ENCODE measurements around the gene SURF4.
"Not testable (repeated sequence)": the region's sequence is repeated elsewhere in the genome, so short reads cannot be mapped to it uniquely, and the experiment has no call there.

Gene SURF4

GRCh38 chr9:133397370-133397769 is 21.5 kb upstream of the SURF4 start:
- no peak for DNase-seq

DNA sequence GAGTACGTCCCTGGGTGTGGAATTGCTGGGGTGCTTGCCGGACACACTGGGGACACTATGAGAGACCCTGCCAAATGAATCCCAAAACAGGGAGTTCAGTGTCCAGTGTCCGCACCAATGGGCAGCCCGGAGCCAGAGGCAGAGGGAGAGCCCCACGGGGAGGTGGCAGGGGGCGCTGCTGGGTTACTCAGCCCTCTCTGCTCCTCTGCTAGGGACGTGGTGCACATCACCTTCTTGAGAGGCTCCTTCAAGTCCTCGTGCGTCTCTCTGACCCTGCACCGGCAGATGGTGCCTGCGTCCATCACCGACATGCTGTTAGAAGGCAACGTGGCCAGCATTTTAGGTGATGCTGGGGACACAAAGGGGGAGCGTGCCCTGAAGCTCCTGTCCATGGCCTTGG is 21.1 kb upstream of the SURF4 start:
- peak; percentile 6 for DNase-seq

GRCh38 chr9:133394687-133395271 is 18.9 kb upstream of the SURF4 start:
- DNase-seq: no peak

DNA sequence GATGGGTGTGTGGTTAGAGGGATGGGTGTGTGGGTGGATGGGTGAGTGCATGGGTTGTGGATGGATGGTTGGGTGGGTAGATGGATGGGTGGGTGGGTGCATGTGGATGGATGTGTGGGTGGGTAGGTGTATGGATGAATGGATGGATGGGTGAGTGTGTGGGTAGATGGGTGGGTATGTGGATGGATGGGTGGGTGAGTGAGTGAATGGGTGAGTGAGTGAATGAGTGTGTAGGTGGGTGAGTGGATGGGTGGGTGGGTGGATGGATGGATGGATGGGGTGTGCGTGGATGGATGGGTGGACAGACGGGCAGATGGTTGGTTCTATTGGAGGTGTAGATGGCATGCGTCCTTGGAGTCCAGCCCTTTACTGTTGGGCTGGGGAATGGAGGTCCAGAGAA is 17.5 kb upstream of the SURF4 start:
- no peak for DNase-seq

- DNase-seq: not testable (repeated sequence)
These were observed 16.4 kb upstream of the SURF4 start for GRCh38 chr9:133392308-133392707.

DNA sequence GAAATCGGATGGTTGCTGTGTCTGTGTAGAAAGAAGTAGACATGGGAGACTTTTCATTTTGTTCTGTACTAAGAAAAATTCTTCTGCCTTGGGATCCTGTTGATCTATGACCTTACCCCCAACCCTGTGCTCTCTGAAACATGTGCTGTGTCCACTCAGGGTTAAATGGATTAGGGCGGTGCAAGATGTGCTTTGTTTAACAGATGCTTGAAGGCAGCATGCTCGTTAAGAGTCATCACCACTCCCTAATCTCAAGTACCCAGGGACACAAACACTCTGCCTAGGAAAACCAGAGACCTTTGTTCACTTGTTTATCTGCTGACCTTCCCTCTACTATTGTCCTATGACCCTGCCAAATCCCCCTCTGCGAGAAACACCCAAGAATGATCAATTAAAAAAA is 15.6 kb upstream of the SURF4 start:
- not testable (repeated sequence) for DNase-seq

GRCh38 chr9:133390713-133391112 is 14.9 kb upstream of the SURF4 start:
- DNase-seq: no peak

DNA sequence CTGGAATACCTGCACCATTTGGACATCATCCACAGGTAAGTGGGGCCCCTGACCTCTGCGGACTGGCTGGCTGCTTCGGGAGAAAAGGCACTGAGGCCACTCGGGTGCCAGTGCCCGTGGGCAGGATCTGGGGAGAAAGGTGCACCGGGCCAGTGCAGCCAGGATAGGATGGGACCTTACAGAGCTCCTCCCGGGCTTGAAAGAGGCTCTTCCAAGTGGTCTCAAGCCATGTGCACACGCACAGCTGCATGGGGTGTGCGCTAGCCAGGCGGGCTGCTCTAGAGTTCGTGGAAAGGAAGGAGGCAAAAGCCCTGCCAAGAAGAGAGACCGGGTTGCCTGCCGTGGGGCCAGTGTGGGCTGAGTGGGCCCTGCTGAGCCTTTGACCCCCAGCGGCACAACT is 13.7 kb upstream of the SURF4 start:
- no peak for DNase-seq

DNA sequence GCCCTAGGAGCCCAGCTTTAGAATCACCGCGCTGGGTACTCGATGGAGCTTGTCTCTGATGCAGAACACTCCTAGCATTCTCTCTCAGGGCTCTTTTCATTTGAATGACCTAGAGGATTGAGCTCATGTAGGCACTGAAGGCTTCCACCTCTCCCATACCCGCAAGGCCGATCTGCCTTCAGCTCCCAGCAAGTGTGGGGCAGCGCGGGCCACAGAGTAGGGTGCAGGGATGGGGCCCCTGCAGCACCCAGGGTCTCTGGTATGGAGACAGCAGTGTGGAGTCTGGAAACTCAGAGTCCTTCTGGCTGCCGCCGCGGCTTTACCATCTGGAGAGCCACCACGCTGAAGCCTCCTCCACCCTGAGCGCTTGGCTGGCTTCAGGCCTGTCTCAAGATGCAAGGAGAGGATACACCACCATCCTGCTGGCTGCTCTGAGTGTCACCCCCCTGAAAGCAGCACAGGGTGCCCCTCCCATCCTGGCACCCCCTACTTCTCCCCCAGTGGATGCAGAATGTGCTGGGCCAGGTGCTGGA is 13.2 kb upstream of the SURF4 start:
- no peak for DNase-seq

DNA sequence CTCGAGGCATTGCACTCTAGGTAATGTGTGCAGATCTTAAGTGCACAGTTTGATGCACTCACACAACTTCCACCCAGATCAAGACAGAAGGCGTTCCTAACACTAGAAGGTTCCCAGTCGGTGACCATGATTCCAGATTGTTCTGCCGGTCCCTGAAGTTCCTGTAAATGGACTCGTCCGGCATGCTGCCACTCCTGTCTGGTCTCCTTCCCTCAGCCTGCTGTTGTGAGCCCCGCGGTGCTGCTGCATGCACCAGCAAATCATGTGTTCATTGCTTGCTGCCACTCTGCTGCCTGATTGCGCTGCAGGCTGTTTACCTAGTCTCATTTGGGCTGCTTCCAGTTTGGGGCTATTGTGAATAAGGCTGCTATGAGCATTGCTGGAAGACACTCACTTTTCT is 11.8 kb upstream of the SURF4 start:
- no peak for DNase-seq

DNA sequence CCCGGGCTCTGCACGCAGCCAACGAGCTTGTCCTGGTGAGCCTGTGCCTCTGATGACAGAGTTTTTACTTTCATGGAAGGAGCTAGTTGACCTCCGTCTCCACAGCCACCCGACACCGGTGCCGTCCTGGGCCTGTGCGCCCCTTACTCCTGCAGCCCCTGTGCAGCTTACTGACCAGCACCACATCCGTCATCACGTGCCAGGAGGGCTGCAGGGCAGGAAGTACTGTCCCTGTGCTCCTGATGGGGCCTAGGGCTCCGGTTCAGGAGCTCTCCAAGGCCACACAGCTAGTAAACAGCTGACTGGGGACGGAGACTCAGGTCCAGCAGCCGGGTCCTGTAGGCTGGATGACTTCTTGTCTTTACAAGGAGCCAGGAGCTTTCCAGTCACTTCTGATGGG is 10.5 kb upstream of the SURF4 start:
- no peak for DNase-seq

DNA sequence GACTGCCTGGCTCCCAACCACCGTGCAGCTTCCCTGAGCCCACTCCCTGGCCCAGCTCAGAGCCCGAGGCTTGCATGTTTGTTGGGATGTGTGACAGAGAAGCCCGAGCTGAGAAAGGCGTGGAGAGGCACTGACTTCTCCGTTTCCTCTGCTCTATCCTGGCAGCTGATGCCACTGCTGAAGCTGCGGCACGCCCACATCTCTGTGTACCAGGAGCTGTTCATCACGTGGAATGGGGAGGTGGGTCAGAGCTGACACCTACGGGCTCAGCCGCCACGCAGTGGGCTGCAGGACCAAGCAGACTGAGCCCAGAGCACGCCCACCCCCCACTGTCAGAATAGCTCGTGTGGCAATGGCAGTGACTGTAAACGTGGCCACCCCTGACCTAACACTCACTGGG is 9.6 kb upstream of the SURF4 start:
- DNase-seq: no peak

GRCh38 chr9:133384736-133385321 is 9.0 kb upstream of the SURF4 start:
- DNase-seq: no peak

DNA sequence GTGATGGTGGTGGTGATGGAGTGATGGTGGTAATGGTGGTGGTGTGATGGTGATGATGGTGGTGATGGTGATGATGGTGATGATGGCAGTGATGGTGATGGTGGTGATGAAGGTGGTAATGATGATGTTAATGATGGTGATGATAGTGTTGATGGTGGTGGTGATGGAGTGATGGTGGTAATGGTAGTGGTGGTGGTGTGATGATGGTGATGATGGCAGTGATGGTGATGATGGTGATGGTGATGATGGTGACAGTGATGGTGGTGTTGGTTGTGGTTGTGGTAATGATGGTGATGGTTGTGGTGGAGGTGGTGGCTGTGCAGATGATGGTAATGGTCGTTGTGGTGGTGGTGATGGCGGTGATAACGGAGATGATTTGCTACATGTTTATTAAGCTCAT is 7.6 kb upstream of the SURF4 start:
- no peak for DNase-seq

GRCh38 chr9:133382507-133383141 is 6.8 kb upstream of the SURF4 start:
- no peak for DNase-seq

DNA sequence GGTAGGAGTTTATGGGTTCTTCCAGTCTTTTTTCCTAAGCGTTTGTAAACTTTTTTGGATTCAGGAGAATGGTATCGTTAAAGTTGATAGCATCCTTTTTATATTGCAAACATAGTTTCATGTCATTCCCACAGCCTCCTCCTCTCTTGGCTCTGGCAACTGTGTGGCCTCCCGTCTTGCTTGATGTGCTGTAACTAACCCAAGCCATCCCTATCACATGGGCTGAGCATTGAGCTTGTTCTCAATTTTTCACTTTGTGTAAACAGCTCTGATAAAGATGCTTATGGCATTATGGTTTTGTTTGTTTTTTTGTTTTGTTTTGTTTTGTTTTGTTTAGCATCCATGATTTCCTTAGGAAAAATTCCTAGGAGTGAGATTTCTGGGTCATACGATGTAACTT is 4.9 kb upstream of the SURF4 start:
- no peak for DNase-seq

- DNase-seq: no peak
These were observed 3.6 kb upstream of the SURF4 start for GRCh38 chr9:133379153-133380086.

- DNase-seq: no peak
These were observed 2.6 kb upstream of the SURF4 start for GRCh38 chr9:133378408-133378962.

- peak; percentile 23 for DNase-seq
These were observed 1.9 kb upstream of the SURF4 start for GRCh38 chr9:133377721-133378216.

DNA sequence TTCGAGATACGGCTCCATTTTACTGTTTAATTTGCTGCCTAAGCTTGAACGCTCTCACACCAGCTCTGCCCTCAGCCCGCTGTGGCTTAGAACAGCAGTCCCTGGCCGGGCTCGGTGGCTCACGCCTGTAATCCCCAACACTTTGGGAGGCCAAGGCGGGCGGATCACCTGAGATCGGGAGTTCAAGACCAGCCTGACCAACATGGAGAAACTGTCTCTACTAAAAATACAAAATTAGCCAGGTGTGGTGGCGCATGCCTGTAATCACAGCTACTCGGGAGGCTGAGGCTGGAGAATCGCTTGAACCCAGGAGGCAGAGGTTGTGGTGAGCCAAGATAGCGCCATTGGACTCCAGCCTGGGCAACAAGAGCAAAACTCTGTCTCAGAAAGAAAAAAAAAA is 1.4 kb upstream of the SURF4 start:
- DNase-seq: not testable (repeated sequence)

GRCh38 chr9:133375116-133375723 is 640 bp downstream of the SURF4 start:
- DNase-seq: peak; percentile 48

DNA sequence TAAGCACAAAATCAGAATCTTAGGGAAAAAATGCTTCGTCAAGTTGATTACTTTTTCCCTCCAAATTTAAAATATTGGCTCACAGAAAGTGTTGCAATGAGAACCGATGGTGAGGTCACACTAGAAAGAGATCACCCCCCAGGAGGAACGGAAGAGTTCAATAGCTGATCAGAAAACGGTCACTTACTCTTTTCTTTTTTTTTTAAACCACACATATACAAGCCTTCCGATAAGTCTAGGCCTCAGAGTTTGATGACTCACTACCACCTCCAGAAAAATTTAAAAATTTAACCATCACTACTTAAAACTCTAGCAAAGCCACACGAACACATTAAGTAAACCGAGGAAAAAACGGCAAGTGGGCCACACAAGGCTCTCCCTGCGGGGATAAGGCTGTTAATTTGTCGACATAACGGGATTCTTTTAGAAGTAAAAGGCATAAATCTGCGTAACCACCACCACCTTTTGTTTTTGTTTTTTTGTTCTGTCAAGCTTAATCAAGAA is 1.2 kb downstream of the SURF4 start:
- peak; percentile 79 for DNase-seq

All from HCEC 1CT (cell line).